ENCODE measurements around the gene CENPU.
"Not testable (repeated sequence)": the region's sequence is repeated elsewhere in the genome, so short reads cannot be mapped to it uniquely, and the experiment has no call there.

The CENPU gene

DNA sequence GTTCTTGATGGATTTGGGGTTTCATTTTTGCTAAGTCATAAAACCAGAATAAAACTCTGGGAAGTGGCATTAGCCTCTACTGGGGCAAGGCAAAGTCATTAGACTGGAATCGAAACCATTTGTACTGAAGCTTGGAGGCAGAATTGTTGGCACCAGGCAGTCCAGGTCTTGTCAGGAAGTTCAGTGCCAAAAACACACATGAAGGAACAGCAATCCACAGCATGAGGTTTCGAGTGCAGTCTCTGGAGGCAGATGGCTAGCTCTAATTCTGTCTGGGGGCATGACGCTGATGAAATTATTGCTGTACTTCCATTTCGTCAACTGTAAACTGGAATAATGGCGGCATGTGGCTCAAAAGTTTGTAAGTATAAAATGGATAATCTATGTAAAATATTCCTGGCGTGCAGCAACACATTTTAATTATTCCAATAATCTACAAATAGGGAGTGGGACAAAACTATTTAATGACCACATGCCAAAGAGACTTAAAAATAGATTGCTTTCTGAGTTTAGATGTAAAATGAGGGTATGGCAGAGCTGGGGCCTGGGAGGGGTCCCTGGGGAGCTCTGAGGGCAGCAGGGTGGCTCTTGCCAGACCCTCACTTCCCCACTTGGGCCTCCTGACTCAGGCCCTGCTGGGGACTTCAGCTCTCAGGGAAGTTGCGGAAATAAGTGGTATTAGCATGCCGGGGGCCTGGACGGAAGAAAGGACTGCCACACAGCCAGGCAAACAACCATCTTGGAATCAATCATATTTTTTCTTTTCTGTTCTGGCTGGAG is 18.8 kb upstream of the CENPU start:
- no peak for DNase-seq (ENCODE audit: low read depth in 3 of 3)

DNA sequence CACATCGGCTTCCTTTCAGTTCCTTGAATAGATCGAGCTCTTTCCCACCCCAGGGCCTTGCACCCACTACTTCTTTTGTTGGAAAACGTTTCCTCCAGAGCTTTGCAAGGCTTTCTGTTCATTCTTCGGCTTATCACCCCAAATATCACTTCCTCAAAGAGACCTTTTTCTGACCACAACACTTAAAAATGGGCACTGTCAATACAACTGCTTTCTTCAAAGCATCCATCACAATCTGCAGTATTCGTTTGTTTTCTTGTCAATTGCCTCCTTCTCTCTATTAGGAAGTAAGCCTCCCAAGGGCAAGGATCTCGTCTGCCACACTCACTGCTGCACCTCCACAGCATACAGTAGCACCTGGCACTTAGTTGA is 17.7 kb upstream of the CENPU start:
- DNase-seq (ENCODE audit: low read depth in 3 of 3): no peak

DNA sequence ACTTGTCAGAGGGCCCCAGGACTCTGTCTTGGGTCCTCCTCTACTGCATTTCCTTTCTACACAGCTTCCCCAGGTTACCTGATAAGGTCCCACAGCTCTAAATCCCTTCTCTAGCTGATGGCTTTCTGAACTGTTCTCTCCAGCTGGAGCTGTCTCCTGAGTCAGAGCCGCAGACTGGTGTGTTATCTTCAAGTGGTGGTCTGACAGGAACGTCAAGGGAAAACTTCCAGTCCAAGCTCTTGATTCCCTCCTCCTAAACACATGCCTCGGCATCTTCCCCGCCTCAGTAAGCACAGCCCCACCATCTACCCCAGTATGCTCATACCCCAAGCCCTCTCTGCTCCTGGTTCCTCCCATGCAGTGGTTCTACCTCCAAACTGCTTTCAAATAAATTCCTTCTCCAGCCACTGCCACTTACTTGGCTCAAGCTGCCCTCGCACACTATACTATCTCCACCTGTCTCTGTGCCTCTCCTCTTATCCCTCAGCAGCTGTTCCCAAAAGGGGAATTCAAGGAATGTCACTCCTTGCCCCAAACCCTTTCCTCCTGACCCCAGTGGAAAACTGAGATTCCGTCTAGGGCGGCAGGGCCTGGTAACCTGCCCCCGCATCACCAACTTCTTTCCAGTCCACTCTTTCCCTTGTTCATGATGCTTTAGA is 17.2 kb upstream of the CENPU start:
- no peak for DNase-seq (ENCODE audit: low read depth in 3 of 3)

DNA sequence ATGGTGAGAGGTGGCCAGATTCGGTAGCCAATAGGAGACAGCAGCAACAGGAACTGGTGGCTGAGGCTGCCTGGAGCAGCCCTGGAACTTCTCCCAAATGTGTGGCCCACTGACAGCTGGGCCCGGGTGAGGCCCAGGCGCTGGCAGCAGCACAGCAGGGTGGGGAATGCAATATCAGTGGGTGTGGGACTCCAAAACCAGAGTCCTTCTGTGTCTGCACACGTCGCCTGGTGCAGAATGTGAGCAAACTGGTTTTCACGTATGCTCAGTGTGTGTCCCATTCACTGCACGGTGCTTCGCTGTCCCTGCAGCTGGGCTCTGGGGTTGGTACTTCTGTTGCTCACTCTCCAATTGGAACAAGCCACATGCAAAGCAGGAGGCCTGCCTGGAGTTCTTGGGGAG is 14.4 kb upstream of the CENPU start:
- DNase-seq (ENCODE audit: low read depth in 3 of 3): no peak

DNA sequence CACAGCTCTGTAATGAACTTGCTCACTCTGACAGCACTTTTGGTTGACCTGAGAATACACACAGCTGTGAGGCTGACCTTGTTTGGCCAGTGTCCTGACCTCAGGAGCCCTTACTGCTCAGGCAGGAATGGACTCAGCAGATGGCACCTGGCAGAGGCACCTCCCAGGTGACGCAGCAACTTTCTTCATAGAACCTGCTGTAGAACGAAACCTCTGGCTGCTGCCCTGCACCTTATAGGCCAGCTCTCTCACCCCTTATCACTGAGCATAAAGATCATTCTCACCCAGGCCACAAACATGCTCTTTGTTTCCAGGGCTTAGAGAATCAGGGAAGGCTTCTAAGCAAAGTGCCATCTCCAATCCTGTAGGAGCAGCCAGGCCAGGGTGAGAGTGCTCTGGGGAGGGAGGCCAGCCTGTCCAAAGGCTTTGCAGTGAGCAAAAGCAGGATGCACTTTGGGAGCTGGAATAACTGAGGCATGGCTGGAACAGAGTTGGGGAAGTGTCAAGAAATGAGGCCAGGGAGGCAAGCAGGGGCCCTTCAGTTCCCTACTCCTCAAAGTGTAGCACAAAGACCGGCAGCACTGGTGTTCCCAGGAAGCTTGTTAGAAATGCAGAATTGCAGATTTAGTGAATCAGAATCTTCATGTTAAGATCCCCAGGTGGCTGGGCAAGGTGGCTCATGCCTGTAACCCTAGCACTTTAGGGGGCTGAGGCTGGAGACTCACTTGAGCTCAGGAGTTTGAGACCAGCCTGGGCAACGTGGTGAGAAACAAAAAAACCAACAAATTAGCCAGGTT is 13.3 kb upstream of the CENPU start:
- DNase-seq (ENCODE audit: low read depth in 3 of 3): no peak

DNA sequence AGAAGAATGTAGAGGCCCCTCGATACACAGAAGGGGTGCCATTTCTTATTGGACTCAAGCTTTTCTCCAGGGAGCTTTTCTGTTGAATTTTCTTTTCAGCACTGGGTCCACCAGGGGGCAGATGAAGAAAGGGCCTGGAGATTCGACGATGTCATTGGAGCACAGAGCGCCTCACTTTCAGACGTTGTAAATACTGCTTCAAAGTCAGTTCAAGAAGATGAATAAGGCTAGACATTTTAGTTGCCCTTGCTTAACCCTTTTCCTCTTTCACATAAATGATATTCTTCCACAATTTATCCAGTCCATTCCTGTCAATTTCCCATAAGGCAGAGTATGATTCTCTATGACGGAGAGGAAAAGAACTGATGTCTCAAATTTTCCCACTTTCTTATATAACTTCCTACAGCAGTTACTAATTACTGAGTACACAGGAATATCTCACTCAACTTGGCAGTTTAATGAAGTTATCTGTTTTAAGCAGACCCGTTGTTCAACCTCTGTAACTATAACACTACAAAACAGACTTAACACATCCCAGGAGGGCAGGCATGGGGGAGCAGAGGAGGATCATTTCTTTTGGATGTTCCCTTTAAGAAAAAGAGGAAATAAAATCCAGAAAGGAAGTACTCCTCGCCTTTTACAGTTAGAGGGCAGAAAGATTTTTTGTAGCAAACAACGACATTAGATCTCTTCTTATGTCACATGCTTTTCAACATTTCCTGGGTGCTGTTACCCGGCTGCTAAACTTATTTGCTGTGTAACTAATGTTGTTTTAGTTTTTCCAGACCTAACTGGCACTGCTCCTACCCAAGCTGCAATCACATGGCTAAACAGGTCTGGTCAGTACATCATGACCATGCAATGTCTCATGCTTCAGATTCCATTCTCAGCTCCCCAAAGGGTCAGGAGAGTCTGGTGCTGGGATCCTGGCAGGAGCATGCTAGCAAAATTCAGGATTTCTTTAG is 12.2 kb upstream of the CENPU start:
- peak; percentile 55 to 66 (median 55) for DNase-seq (ENCODE audit: low read depth in 3 of 3)

DNA sequence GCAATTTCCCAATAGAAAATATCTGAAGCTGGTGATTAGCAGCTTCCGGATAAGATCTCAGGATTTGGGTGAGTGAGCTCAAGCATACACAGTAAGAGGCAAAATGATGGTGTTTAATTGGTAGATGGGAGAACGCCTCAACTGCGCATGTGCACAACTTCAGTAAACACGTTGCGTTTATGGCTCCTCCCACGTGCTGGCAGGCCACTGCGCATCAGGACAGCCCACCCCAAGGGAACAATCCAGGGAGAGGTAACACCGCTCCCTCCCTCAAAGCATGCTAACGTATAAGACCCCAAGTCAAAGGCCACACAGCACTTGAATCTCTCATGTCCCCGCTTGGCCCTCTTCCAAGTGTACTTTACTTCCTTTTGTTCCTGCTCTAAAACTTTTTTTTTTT is 10.3 kb upstream of the CENPU start:
- DNase-seq (ENCODE audit: low read depth in 3 of 3): no peak

DNA sequence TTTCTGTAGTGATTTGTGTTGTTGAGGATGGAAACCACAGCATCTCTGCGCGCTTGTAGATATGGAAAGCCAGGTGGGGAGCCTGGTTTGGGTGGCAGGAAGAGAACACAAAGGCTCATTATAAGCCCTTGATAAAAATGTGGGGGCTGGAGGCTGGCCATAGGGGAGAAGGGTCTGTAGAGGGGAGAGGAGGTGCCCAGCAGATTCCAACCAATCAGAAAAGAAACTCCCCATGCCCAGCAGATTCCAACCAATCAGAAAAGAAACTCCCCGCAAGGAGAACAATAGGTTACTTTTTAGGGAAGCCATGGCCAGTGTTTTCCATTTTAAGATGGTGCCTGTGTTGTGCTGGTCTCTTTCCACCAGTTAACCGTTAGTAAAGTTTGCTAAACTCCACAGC is 9.8 kb upstream of the CENPU start:
- DNase-seq (ENCODE audit: low read depth in 3 of 3): no peak

DNA sequence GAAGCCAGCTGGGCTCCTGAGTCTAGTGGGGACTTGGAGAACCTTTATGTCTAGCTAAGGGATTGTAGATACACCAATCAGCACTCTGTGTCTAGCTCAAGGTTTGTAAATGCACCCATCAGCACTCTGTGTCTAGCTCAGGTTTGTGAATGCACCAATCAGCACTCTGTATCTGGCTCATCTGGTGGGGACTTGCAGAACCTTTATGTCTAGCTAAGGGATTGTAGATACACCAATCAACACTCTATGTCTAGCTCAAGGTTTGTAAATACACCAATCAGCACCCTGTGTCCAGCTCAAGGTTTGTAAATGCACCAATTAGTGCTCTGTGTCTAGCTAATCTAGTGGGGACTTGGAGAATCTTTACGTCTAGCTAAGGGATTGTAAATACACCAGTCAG is 7.8 kb upstream of the CENPU start:
- not testable (repeated sequence) for DNase-seq (ENCODE audit: low read depth in 3 of 3)

DNA sequence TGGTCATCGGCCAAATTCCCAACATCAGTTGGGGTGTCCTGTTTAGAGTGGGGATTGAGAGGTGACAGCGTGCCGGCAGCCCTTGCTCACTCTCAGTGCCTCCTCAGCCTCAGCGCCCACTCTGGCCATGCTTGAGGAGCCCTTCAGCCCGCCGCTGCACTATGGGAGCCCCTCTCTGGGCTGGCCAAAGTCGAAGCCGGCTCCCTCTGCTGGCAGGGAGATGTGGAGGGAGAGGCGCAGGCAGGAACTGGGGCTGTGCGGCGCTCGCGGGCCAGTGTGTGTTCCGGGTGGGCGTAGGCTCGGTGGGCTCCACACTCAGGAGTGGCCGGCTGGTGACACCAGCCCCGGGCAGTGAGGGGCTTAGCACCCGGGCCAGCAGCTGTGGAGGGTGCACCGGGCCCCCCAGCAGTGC is 7.1 kb upstream of the CENPU start:
- no peak for DNase-seq (ENCODE audit: low read depth in 3 of 3)

DNA sequence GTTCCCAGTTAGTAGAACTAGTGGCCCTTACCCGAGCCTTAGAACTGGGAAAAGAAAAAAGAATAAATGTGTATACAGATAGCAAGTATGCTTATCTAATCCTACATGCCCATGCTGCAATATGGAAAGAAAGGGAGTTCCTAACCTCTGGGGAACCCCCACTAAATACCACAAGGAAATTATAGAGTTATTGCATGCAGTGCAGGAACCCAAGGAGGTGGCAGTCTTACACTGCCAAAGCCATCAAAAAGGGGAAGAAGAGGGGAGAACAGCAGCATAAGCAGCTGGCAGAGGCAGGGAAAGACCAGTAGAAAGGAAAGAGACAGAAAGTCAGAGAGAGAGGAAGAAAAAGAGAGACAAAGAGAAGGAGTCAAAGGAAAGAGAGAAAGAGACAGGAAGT is 5.7 kb upstream of the CENPU start:
- DNase-seq (ENCODE audit: low read depth in 3 of 3): not testable (repeated sequence)

DNA sequence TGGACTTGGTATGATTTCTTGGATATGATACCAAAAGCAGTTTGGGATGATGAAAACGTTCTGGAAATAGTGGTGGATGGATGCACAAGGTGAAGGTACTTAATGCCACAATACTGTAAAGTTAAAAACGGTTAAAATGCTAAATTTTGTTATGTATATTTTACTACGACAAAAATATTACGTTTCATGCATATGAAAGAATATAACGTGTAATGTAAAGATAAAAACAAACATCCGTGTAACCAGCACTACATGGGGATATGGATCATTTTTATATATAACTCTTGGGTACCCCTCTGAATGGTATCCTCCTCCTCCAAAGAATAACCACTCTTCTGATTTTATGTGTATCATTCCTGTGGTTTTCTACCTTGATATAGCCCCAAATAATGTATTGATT is 862 bp upstream of the CENPU start:
- no peak for DNase-seq (ENCODE audit: low read depth in 3 of 3)

DNA sequence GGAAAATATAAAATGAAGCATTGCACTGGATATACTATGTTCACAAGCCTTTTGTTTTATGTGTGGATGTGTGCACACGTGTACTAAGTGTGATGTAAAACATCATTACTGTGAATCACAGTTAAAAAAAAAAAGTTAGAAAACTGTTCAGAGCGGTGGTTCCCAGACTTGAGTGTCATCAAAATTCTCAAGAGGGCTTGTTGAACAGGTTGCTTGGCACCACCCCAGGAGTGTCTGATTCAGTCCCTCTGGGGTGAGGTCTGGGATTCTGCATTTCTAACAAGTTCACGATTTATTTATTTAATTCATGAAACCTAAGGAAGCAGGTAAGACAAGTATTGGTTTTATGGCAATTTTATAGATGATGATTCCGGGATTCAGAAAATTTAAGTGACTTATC is 1.8 kb downstream of the CENPU start:
- DNase-seq (ENCODE audit: low read depth in 3 of 3): no peak

DNA sequence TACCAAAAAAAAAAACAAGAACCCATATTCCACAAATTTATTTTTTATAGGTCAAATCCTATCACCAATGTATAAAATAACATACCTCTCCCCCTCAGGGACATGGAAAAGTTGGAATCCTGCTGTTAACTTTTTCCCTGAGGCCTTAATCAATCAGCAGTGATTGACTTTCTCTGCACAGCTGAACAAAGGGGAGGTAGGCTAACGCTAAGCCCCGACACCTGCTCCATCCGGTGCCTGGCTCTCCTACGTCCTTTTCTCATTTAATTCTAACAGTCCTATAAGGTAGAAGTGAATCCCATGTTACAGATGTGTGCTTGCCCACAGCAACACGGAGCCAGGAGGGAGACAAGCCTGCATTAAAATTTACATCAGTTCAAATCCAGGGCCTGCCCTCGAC is 2.8 kb downstream of the CENPU start:
- DNase-seq (ENCODE audit: low read depth in 3 of 3): no peak

DNA sequence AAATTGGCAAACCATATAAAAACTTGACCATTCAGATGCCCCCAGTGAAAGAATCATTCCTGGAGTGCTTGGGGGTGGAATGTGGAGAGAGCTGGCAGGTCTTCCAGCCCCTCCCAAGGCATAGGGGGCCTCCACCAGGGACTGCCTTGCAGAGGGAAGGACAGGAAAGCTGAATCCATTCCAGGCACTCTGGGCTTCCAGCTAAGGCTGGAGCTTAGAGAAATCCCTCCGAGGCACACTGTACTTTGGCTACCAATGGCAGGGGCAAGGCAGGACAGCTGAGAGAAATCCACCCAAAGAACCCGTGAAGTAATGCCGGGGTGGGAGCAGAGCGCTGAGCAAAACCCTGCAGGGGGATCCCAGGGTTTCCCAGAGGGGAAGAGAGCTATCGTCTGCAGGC is 4.0 kb downstream of the CENPU start:
- DNase-seq (ENCODE audit: low read depth in 3 of 3): no peak

DNA sequence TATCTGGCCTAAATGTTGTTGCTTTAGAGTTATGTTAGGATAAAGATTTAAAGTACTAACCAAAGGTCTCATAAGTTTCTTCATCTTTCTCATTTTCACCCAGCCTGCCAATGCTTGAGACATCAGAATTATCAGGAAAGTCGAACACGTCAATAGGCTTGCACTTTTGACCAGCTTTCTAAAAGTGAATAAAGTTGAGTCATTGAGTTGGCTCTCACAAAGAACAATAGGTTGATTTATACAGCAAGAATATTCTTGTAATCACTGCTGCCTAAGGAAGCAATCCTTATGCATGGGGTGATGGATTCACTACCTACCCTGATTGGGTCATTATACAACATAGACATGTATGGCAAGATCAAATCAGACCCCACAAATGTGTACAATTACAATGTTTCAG is 5.0 kb downstream of the CENPU start:
- no peak for DNase-seq (ENCODE audit: low read depth in 3 of 3)

DNA sequence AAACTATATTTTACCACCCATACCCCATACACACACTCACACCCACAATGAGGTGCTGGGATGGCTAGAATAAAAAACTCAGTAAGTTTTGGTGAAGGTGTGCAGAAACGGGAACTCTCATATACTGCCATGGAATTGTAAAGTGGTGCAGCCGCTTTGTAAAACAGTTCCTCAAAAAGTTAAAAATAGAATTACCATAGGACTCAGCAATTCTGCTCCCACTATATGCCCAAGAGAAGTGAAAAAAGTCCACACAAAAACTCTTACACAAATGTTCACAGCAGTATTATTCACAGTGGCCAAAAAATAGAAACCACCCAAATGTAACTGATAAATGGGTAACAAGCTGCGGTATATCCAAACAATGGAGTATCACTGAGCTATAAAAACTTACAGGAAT is 6.5 kb downstream of the CENPU start:
- DNase-seq (ENCODE audit: low read depth in 3 of 3): no peak

DNA sequence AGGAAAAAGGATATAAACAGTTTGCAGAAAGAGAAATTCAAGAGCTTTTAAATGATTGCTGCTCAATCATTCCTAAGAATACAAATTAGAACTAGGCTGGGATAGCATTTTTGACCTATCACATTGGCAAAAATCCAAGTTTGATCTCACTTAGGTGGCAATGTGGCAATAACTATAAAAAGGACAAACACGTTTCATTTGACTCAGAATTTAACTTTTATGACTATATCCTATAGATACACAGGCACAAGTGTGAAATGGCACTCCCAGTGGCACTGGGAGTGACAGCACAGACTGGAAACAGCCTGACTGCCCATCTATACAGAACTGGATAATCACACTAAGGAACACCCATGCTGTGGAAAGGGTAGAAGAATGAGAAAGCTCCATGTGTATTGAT is 11.1 kb downstream of the CENPU start:
- DNase-seq (ENCODE audit: low read depth in 3 of 3): no peak

DNA sequence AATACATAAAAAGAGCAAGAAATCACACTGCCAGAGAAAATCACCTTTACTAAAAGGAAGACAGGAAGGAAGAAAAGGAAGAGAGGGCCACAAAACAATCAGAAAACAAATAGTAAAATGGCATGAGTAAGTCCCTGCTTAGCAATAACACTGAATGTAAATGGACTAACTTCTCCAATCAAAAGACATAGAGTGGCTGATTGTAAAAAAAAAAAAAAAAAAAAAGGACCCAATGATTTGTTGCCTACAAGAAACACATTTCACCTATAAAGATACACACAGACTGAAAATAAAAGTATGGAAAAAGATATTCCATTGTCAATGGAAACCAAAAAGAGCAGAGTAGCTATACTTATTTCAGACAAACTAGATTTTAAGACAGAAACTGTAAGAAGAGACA is 12.6 kb downstream of the CENPU start:
- no peak for DNase-seq (ENCODE audit: low read depth in 3 of 3)

DNA sequence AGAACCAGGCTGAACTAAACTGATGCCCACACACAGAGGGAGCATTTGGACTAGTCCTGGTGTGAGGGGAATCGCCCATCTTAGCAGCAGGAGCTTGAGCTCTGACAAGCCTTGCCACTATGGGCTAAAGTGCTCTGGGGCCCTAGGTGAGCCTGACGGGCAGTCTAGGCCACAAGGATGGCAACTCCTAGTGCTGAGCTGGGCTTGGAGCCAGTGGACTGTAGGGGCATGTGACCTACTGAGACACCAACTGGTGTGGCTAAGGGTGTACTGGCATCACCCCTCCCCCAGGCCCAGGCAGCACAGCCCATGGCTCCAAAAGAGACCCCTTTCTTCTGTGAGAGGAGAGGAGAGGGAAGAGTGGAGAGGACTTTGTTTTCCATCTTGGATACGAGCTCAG is 14.5 kb downstream of the CENPU start:
- no peak for DNase-seq (ENCODE audit: low read depth in 3 of 3)

DNA sequence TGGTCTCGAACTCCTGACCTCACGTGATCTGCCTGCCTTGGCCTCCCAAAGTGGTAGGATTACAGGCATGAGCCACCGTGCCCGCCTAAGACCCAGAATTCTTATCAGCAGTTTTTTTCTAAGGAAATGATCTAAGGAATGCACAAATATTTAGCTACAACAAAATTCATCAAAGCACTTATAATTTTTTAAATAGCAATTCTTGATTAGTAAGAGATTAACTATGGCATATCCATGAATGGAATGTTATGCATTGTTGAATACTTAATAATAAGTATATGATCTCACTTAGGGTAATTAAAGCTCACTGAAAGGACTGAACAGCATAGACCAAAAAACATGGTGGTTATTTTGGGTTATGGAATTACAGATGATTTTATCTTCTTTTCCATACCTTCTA is 18.4 kb downstream of the CENPU start:
- DNase-seq (ENCODE audit: low read depth in 3 of 3): no peak

DNA sequence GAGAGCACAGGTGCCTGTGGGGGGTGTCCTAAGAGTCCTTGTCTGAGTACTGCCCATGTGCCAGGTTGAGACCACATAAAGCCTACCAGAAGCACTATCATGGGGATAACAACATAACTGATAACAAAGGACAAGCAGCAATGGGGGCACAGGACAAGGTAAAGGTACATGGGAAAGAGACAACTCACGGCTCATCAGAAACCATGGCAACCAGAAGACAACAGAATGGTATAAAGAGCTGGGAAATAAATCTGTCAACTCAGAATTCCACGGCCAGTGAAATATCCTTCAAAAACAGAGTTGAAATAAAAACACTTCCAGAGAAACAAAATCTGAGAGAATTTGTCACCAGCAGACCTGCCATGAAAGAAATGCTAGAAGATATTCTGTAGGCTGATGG is 20.0 kb downstream of the CENPU start:
- DNase-seq (ENCODE audit: low read depth in 3 of 3): no peak

Measured in stimulated activated CD4-positive, alpha-beta T cell treated with anti-CD3 and anti-CD28 coated beads, TNF-alpha, amount 100 ng/mL, for 48 hours (primary cell).